ENCODE results near the gene ZNF445. TPM values are rescaled to one million over a fixed set of nuclear protein-coding genes. Genes with fewer than 3 reads are reported as not detected.

The ZNF445 gene
- total and polyA plus RNA-seq, 9 of the 15 experiments (the other 6 are each of a cell fraction or from before 2014, with no cell fraction given) = 1.2 to 26.9 (median 10.6) TPM

DNA sequence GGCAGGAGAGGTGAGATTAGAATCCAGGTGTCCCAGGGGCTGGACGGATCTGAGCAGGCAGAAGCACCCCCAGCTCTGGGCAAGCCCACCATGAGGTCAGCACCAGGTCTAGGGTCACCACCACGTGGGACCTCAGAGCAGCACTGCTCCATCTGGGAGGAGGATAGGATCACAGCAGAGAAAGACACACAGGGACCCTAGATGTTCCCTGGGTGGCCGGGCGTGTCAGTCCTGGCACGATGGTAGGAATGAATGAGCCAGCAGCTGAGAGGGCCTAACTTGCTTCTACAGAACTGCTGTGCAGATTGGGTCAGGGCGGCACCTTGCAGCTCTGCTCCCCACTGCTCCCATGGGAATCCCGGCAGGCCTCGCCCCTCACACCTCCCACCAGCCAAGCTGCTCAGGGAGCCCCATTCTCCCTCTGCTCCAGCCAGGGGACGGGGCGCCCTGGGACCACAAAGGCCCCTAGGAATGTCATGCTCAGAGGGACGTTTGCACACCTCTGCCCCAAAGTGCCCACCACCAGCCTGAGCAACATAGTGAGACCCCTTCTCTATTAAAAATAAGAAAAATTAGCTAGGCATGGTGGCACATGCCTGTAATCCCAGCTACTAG lies 66.3 kb downstream of the ZNF445 start (continued):
- TF ChIP-seq, protein P1, sequence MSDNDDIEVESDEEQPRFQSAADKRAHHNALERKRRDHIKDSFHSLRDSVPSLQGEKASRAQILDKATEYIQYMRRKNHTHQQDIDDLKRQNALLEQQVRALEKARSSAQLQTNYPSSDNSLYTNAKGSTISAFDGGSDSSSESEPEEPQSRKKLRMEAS (CRISPR knock-in tag; IDR thresholded peaks at IDR 0.05) = no peak

DNA sequence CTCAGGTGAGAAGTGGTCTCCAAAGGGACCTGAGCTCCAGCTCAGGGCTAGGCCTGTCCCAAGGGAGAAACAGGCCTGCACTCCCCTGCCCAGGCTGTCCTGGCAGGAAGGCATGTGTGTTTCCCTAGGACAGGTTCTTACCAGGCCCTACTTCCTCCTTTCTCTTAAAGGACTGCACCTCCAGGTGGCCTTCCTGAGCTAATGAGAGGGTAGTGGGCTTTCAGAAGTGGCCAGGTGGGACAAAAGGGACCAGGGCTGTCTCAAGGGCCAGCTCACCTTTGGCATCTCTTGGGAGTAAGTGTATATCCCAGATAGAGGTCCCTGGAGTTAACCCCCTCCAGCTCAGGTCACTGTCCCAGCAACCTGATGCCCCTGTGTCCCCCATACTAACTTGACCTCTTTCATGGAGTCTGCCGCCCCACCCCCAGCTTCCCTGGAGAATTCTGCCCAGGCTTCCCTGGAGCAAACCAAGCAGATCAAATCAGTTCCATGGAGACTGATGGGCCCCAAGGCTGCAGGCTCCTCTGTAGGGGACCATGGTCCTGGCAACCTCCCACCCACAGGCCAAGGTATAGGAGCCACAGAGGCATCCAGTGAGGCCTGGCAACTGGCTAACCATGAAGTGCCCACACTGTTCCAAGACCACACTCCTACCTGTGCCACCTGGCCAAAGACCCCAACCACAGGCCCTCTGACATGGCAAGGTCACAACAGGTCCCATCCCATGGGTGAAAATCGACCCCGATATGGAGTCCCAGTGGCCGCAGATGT lies 67.6 kb downstream of the ZNF445 start:
- H3K9me1 ChIP-seq (ENCODE audit: control insufficient read depth, insufficient read depth, low read length) = no peaks in the 10 kb centered on the region
- no peak overlapping the region for H3K4me2 ChIP-seq (ENCODE audit: insufficient read depth, low read length)
- H3K9ac ChIP-seq (ENCODE audit: insufficient read depth in 1 of 2, low read depth in 2 of 2, low read length in 2 of 2) = peak overlapping the region in 1 of 2 experiments; percentile 39; a peak in 2 of 4 replicates
- H3K36me3 ChIP-seq (ENCODE audit: control insufficient read depth, insufficient read depth, low read length) = no peaks in the 10 kb centered on the region
- H3K79me2 ChIP-seq (ENCODE audit: control insufficient read depth, insufficient read depth, low read length) = no peaks in the 10 kb centered on the region
- no peaks in the 10 kb centered on the region for H3K27me3 ChIP-seq (ENCODE audit: control insufficient read depth in 2 of 2, insufficient read depth in 2 of 2, low read length in 2 of 2)
- POLR2A ChIA-PET = interaction anchor here (1.1 kb wide), 1 partner anchor 13 kb away, joined by 3 read pairs; no protein-coding TSS in a partner anchor
- CTCF ChIA-PET (ENCODE audit: low intra/inter-chr PET ratio) = no interaction called here
- DNase-seq (ENCODE audit: extremely low read depth in 1 of 4, low spot score in 3 of 4) = no peak
- 38% methylated on average over 4 of the region's 4 CpGs for WGBS (ENCODE audit: insufficient coverage, low coverage, missing lambda C conversion rate)
- peaks cover 0 to 13% of the 10 kb centered on the region in 2 experiments; a peak in 2 of 5 replicates for H3K4me1 ChIP-seq (replicated peaks in 1 of 2; ENCODE audit: control insufficient read depth in 2 of 2, insufficient read depth in 2 of 2, low read length in 2 of 2)
- no peak overlapping the region for H3K4me3 ChIP-seq
- H2AFZ ChIP-seq (ENCODE audit: low read depth, low read length) = no peak overlapping the region
- FAIRE-seq = no peak
- no TSS peak for BruUV-seq (replicated peaks)
- intact Hi-C loops (cut with micrococcal nuclease) (no loop called here), in situ Hi-C loops (cut with MboI) (no loop called here)
- no peaks in the 10 kb centered on the region for H4K20me1 ChIP-seq (replicated peaks; ENCODE audit: control insufficient read depth, insufficient read depth, low read length)
- H3K27ac ChIP-seq (ENCODE audit: extremely low read depth, low read depth, low read length) = no peak overlapping the region
- no peaks in the 10 kb centered on the region for H3K9me3 ChIP-seq (replicated peaks; ENCODE audit: control insufficient read depth, insufficient read depth, low read depth, low read length)
- no peak for ATAC-seq
- TF ChIP-seq ZNF134 (CRISPR knock-in tag; conservative IDR thresholded peaks at IDR 0.05) (no peak), KDM4B (IDR thresholded peaks at IDR 0.05; ENCODE audit: borderline replicate concordance in 2 of 2, low read depth in 1 of 2) (no peak), SIRT6 (IDR thresholded peaks at IDR 0.05; ENCODE audit: low read depth, low read length) (no peak), PHTF2 (CRISPR knock-in tag; IDR thresholded peaks at IDR 0.05) (no peak), ZNF41 (CRISPR knock-in tag; conservative IDR thresholded peaks at IDR 0.05) (no peak), BHLHE40 (IDR thresholded peaks at IDR 0.05; ENCODE audit: low read length) (no peak), SNRNP70 (optimal IDR thresholded peaks at IDR 0.05; ENCODE audit: low read depth, low read length) (no peak), ZNF143 (CRISPR knock-in tag; IDR thresholded peaks at IDR 0.05) (no peak), CHD1 (IDR thresholded peaks at IDR 0.05; ENCODE audit: low read length) (no peak), SP1 (CRISPR knock-in tag; IDR thresholded peaks at IDR 0.05) (no peak), PTTG1 (tag; IDR thresholded peaks at IDR 0.05; ENCODE audit: low read depth) (no peak), TCFL5 (CRISPR knock-in tag; conservative IDR thresholded peaks at IDR 0.05) (no peak), ZNF174 (CRISPR knock-in tag; IDR thresholded peaks at IDR 0.05) (no peak)
- TF ChIP-seq, protein P2, sequence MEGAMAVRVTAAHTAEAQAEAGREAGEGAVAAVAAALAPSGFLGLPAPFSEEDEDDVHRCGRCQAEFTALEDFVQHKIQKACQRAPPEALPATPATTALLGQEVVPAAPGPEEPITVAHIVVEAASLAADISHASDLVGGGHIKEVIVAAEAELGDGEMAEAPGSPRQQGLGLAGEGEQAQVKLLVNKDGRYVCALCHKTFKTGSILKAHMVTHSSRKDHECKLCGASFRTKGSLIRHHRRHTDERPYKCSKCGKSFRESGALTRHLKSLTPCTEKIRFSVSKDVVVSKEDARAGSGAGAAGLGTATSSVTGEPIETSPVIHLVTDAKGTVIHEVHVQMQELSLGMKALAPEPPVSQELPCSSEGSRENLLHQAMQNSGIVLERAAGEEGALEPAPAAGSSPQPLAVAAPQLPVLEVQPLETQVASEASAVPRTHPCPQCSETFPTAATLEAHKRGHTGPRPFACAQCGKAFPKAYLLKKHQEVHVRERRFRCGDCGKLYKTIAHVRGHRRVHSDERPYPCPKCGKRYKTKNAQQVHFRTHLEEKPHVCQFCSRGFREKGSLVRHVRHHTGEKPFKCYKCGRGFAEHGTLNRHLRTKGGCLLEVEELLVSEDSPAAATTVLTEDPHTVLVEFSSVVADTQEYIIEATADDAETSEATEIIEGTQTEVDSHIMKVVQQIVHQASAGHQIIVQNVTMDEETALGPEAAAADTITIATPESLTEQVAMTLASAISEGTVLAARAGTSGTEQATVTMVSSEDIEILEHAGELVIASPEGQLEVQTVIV (CRISPR knock-in tag; IDR thresholded peaks at IDR 0.05; ENCODE audit: borderline replicate concordance) = no peak
- TF ChIP-seq, protein P3, sequence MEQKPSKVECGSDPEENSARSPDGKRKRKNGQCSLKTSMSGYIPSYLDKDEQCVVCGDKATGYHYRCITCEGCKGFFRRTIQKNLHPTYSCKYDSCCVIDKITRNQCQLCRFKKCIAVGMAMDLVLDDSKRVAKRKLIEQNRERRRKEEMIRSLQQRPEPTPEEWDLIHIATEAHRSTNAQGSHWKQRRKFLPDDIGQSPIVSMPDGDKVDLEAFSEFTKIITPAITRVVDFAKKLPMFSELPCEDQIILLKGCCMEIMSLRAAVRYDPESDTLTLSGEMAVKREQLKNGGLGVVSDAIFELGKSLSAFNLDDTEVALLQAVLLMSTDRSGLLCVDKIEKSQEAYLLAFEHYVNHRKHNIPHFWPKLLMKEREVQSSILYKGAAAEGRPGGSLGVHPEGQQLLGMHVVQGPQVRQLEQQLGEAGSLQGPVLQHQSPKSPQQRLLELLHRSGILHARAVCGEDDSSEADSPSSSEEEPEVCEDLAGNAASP (IDR thresholded peaks at IDR 0.05) = no peak

All from K562 (cell line).